K562 (cell line): ENCODE results near the gene PLA2G4A.

ENCODE experiments used
- DPF2 ChIP-seq: fragments of 450-650 bp; IDR thresholded peaks from 2 replicates; pipeline ENCODE4 v1.6.1; 2016
- EZH2 ChIP-seq: IDR thresholded peaks from 2 replicates; pipeline ENCODE4 v1.6.1; 2012; ENCODE audit warnings: low read depth, mild to moderate bottlenecking, inconsistent platforms, low read length, borderline replicate concordance
- FOXP1 ChIP-seq: sonication (generic); formaldehyde crosslinking; IDR thresholded peaks from 2 replicates; pipeline ENCODE4 v1.8.0; 2022; ENCODE audit warnings: mild to moderate bottlenecking, missing genetic modification reagents
- KAT8 ChIP-seq: fragments of 450-650 bp; IDR thresholded peaks from 2 replicates; pipeline ENCODE4 v1.6.1; 2016; ENCODE audit warnings: low read depth, mild to moderate bottlenecking
- POLR2AphosphoS5 ChIP-seq: IDR thresholded peaks from 2 replicates; pipeline ENCODE4 v1.6.1; 2011; ENCODE audit warnings: mild to moderate bottlenecking, low read depth, low read length, moderate library complexity; ENCODE audit not compliant: control insufficient read depth, insufficient read depth
- SMARCE1 ChIP-seq: fragments of 450-650 bp; IDR thresholded peaks from 2 replicates; pipeline ENCODE4 v1.7.1; 2016; ENCODE audit warnings: mild to moderate bottlenecking
- SRF ChIP-seq, 2 experiments: fragments of 250-450, 450-650 bp in 1 of 2; sonication (Bioruptor Pico) in 1 of 2; sonication (generic) in 1 of 2; formaldehyde crosslinking; IDR thresholded peaks; 2 replicates each; pipeline versions ENCODE4 v1.5.0 to v1.5.1; 2020 to 2022; ENCODE audit warnings: mild to moderate bottlenecking in 1 of 2, missing genetic modification reagents in 1 of 2
- ZNF253 ChIP-seq: fragments of 250-450 bp; sonication (Bioruptor Pico); conservative IDR thresholded peaks from 2 replicates; pipeline ENCODE4 v1.6.1; 2021; ENCODE audit warnings: mild to moderate bottlenecking
- ZNF639 ChIP-seq, 2 experiments: fragments of 200-800 bp in 1 of 2; sonication (Bioruptor generic) in 1 of 2; sonication (generic) in 1 of 2; formaldehyde crosslinking in 1 of 2; IDR thresholded peaks in 1 of 2; conservative IDR thresholded peaks in 1 of 2; 2 replicates each; pipeline versions ENCODE4 v1.5.0 to v1.6.1; 2016 to 2020; ENCODE audit warnings: missing compliant biosample characterization in 1 of 2, missing genetic modification characterization in 1 of 2, missing genetic modification reagents in 1 of 2

DNA sequence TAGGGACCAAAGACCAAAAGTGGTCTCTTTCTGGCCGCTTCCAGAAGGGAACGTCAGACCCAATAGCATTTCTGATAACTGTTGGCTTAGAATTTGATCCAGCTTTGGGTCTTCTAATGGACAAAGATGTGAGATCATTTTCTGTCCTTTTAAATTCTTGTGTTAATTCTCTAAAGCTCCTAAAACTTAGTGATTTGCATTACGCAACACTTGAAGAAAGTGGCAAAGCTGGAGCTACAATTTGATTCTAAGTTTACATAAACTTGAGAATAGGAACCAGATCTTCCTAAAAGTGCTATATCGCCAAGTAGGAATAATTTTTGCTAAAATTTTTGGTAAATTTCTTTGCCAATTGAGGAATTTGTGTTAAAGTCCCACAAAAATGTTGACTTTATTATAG lies 21.6 kb upstream of the PLA2G4A start:
- TF ChIP-seq KAT8 (no peak), SMARCE1 (no peak), EZH2 (no peak), FOXP1 (no peak), ZNF253 (CRISPR knock-in tag) (no peak), DPF2 (no peak), POLR2AphosphoS5 (no peak), SRF (CRISPR knock-in tag; IDR thresholded peaks at IDR 0.05) (no peak), ZNF639 (CRISPR knock-in tag; conservative IDR thresholded peaks at IDR 0.05 in 1 of 2, IDR thresholded peaks at IDR 0.05 in 1 of 2) (no peak)
